ENCODE measurements around the gene PROCR.

GRCh38 chr20:35226126-35226883 lies 54.4 kb downstream of the PROCR start, which contains the start of gene MMP24:
- TF ChIP-seq CTCF (IDR thresholded peaks at IDR 0.05) (no peak), POLR2A (IDR thresholded peaks at IDR 0.05) (no peak)
